ENCODE data around the gene DUSP14.

DUSP14 gene

GRCh38 chr17:37546302-37546701, 56.6 kb downstream of the DUSP14 start:
- no peaks in the 10 kb centered on the region for H3K9me3 ChIP-seq (replicated peaks; ENCODE audit: low read length)
- H3K4me1 ChIP-seq (ENCODE audit: control insufficient read depth, insufficient read depth, low read length), result no peaks in the 10 kb centered on the region
- H3K4me3 ChIP-seq (ENCODE audit: low read length), result no peak overlapping the region
- H3K36me3 ChIP-seq (ENCODE audit: insufficient read depth, low read length), result peaks cover 20% of the 10 kb centered on the region
- H3K27me3 ChIP-seq (ENCODE audit: control insufficient read depth, insufficient read depth, low read length), result no peaks in the 10 kb centered on the region
- H3K9ac ChIP-seq (ENCODE audit: low read depth, low read length), result no peak overlapping the region
- H3K4me2 ChIP-seq (ENCODE audit: low read length), result no peak overlapping the region

- no peak overlapping the region for H3K4me2 ChIP-seq (ENCODE audit: low read length)
- H3K9me3 ChIP-seq (replicated peaks; ENCODE audit: low read length), result no peaks in the 10 kb centered on the region
- no peak overlapping the region for H3K4me3 ChIP-seq (ENCODE audit: low read length)
- H3K27me3 ChIP-seq (ENCODE audit: control insufficient read depth, insufficient read depth, low read length), result no peaks in the 10 kb centered on the region
- H3K36me3 ChIP-seq (ENCODE audit: insufficient read depth, low read length), result peaks cover 11% of the 10 kb centered on the region
- no peak overlapping the region for H3K9ac ChIP-seq (ENCODE audit: low read depth, low read length)
- no peaks in the 10 kb centered on the region for H3K4me1 ChIP-seq (ENCODE audit: control insufficient read depth, insufficient read depth, low read length)
Measured at GRCh38 chr17:37547986-37548385, 58.3 kb downstream of the DUSP14 start.

GRCh38 chr17:37551788-37552187, 62.1 kb downstream of the DUSP14 start:
- H3K9ac ChIP-seq (ENCODE audit: low read depth, low read length), result no peak overlapping the region
- no peak overlapping the region for H3K4me2 ChIP-seq (ENCODE audit: low read length)
- H3K4me1 ChIP-seq (ENCODE audit: control insufficient read depth, insufficient read depth, low read length), result no peaks in the 10 kb centered on the region
- no peaks in the 10 kb centered on the region for H3K9me3 ChIP-seq (replicated peaks; ENCODE audit: low read length)
- H3K36me3 ChIP-seq (ENCODE audit: insufficient read depth, low read length), result peaks cover 13% of the 10 kb centered on the region
- H3K4me3 ChIP-seq (ENCODE audit: low read length), result no peak overlapping the region
- H3K27me3 ChIP-seq (ENCODE audit: control insufficient read depth, insufficient read depth, low read length), result no peaks in the 10 kb centered on the region

GRCh38 chr17:37553401-37553966, 63.8 kb downstream of the DUSP14 start:
- peaks cover 15% of the 10 kb centered on the region for H3K36me3 ChIP-seq (ENCODE audit: insufficient read depth, low read length)
- H3K27me3 ChIP-seq (ENCODE audit: control insufficient read depth, insufficient read depth, low read length), result no peaks in the 10 kb centered on the region
- H3K9ac ChIP-seq (ENCODE audit: low read depth, low read length), result no peak overlapping the region
- no peaks in the 10 kb centered on the region for H3K9me3 ChIP-seq (replicated peaks; ENCODE audit: low read length)
- no peaks in the 10 kb centered on the region for H3K4me1 ChIP-seq (ENCODE audit: control insufficient read depth, insufficient read depth, low read length)
- H3K4me2 ChIP-seq (ENCODE audit: low read length), result no peak overlapping the region
- H3K4me3 ChIP-seq (ENCODE audit: low read length), result no peak overlapping the region

- no peak overlapping the region for H3K4me2 ChIP-seq (ENCODE audit: low read length)
- H3K9me3 ChIP-seq (replicated peaks; ENCODE audit: low read length), result no peaks in the 10 kb centered on the region
- no peaks in the 10 kb centered on the region for H3K4me1 ChIP-seq (ENCODE audit: control insufficient read depth, insufficient read depth, low read length)
- H3K36me3 ChIP-seq (ENCODE audit: insufficient read depth, low read length), result peaks cover 21% of the 10 kb centered on the region
- no peak overlapping the region for H3K9ac ChIP-seq (ENCODE audit: low read depth, low read length)
- H3K4me3 ChIP-seq (ENCODE audit: low read length), result no peak overlapping the region
- H3K27me3 ChIP-seq (ENCODE audit: control insufficient read depth, insufficient read depth, low read length), result no peaks in the 10 kb centered on the region
Measured at GRCh38 chr17:37555386-37555785, 65.7 kb downstream of the DUSP14 start.

- no peaks in the 10 kb centered on the region for H3K9me3 ChIP-seq (replicated peaks; ENCODE audit: low read length)
- H3K4me3 ChIP-seq (ENCODE audit: low read length), result no peak overlapping the region
- peaks cover 27% of the 10 kb centered on the region for H3K36me3 ChIP-seq (ENCODE audit: insufficient read depth, low read length)
- H3K27me3 ChIP-seq (ENCODE audit: control insufficient read depth, insufficient read depth, low read length), result no peaks in the 10 kb centered on the region
- H3K9ac ChIP-seq (ENCODE audit: low read depth, low read length), result no peak overlapping the region
- H3K4me2 ChIP-seq (ENCODE audit: low read length), result no peak overlapping the region
- no peaks in the 10 kb centered on the region for H3K4me1 ChIP-seq (ENCODE audit: control insufficient read depth, insufficient read depth, low read length)
Measured at GRCh38 chr17:37557482-37557881, 67.8 kb downstream of the DUSP14 start.

- no peak overlapping the region for H3K4me3 ChIP-seq (ENCODE audit: low read length)
- H3K4me2 ChIP-seq (ENCODE audit: low read length), result no peak overlapping the region
- no peaks in the 10 kb centered on the region for H3K4me1 ChIP-seq (ENCODE audit: control insufficient read depth, insufficient read depth, low read length)
- peaks cover 21% of the 10 kb centered on the region for H3K36me3 ChIP-seq (ENCODE audit: insufficient read depth, low read length)
- H3K9ac ChIP-seq (ENCODE audit: low read depth, low read length), result no peak overlapping the region
- H3K27me3 ChIP-seq (ENCODE audit: control insufficient read depth, insufficient read depth, low read length), result no peaks in the 10 kb centered on the region
- no peaks in the 10 kb centered on the region for H3K9me3 ChIP-seq (replicated peaks; ENCODE audit: low read length)
Measured at GRCh38 chr17:37558299-37558698, 68.6 kb downstream of the DUSP14 start.

GRCh38 chr17:37562016-37562745, 72.5 kb downstream of the DUSP14 start:
- no peak overlapping the region for H3K9ac ChIP-seq (ENCODE audit: low read depth, low read length)
- no peaks in the 10 kb centered on the region for H3K27me3 ChIP-seq (ENCODE audit: control insufficient read depth, insufficient read depth, low read length)
- no peak overlapping the region for H3K4me2 ChIP-seq (ENCODE audit: low read length)
- H3K4me1 ChIP-seq (ENCODE audit: control insufficient read depth, insufficient read depth, low read length), result no peaks in the 10 kb centered on the region
- no peak overlapping the region for H3K4me3 ChIP-seq (ENCODE audit: low read length)
- peaks cover 26% of the 10 kb centered on the region for H3K36me3 ChIP-seq (ENCODE audit: insufficient read depth, low read length)
- no peaks in the 10 kb centered on the region for H3K9me3 ChIP-seq (replicated peaks; ENCODE audit: low read length)
